Spleen (tissue), 7 donors: ENCODE data around the gene ORMDL3.

Experiments used
- CTCF ChIP-seq, 11 experiments: fragments of 200-600 bp in 7 of 11; fragments of 450-650 bp in 4 of 11; sonication (generic) in 4 of 11; IDR thresholded peaks in 8 of 11; conservative IDR thresholded peaks in 3 of 11; 1 replicate in 7 of 11; 2 replicates in 4 of 11; pipeline versions ENCODE4 v1.4.0 to v1.8.0; 2016 to 2021; ENCODE audit warnings: antibody characterized with exemption in 11 of 11, inconsistent platforms in 4 of 11, mild to moderate bottlenecking in 1 of 11
- POLR2A ChIP-seq, 3 donors: fragments of 450-650 bp; IDR thresholded peaks; one replicate each; pipeline ENCODE4 v1.5.1; 2017; ENCODE audit warnings: antibody characterized with exemption in 3 of 3, mild to moderate bottlenecking in 1 of 3
- donor health status: DM: no; HTN: no; CAD: no; lungs with moderate emphysema.
- donor health status: DM: no; HTN: no; CAD: no.
- donor health status: DM: no; HTN: no; CAD: no.

GRCh38 chr17:39923230-39923629, 4.2 kb downstream of the ORMDL3 start:
- no peak for TF ChIP-seq CTCF (IDR thresholded peaks at IDR 0.05 in 8 of 11, conservative IDR thresholded peaks at IDR 0.05 in 3 of 11)
- TF ChIP-seq POLR2A (IDR thresholded peaks at IDR 0.05): no peak
